A549 treated with CORT108297 at 1 μM for 4 hours (cell line): Measurements from ENCODE around the gene DESI2. TPM values are rescaled to one million over a fixed set of nuclear protein-coding genes. Genes with fewer than 3 reads are reported as not detected.

Experiments used
- total RNA-seq: library from RNA; stranded (reverse); fragments of 200-300 nt; extraction: Qiagen RNA extraction; gene quantifications from 5 replicates; pipeline ENCODE4 v1.2.3, GENCODE V29; 2022

The DESI2 gene
- total RNA-seq, result 27.1 to 34.2 TPM (median 30.5 TPM) in 5 replicates

DNA sequence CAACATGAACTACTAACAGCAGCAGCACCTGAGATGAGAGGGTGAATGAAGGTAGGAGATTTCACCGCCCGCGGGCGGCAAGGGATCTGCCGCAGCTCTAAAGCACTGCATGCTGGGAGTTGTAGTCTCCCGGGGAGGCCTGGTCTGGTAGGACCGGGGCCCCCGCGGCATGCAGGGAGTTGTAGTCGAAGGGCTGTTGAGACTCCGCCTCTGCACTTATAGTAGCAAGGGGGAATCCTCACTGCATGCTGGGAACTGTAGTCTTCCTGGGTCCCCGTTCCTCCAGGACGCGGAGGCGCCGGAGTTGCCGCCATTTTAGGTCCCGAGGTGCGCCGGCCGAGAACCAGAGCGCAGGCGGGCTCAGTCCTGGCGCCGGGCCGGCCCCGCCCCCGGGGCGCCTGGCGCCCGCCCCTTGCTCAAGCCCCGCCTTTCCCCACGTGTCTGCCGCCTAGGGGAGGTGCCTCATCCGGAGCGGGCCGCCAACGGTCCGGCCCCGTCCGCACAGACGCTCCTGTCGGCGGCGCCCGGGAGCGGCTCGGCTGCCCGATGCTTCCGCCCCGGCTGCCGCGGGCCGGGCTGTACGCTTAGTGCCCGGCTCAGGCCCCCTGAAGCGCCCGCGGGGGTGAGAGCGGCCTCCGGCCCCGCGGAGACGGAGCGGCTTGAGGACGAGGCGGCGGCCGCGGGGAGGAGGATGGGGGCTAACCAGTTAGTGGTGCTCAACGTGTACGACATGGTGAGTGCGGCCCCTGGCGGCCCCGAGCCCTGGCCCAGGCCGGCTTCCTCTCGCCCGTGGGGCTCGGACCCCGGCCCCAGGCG lies at the start of gene DESI2:
Gene DESI2 (plus strand): TSS at position 504 of the 816 bp plus-strand sequence. CDS start 188 bp downstream, at position 692.

Other genes with a start within 250 kb of the DESI2 start
- gene ADSS2, start 201.2 kb upstream of the DESI2 start, total RNA-seq, result 44.3 to 62.5 TPM (median 48.2 TPM) in 5 replicates
- 0.02 to 0.22 TPM (median 0.09 TPM) in 5 replicates for gene CATSPERE, start 191.9 kb upstream of the DESI2 start, total RNA-seq
- 43.1 to 49.4 TPM (median 46.6 TPM) in 5 replicates for gene COX20, start 182.5 kb downstream of the DESI2 start, total RNA-seq
- gene HNRNPU, start 211.4 kb downstream of the DESI2 start, total RNA-seq, result 332 to 474 TPM (median 340 TPM) in 5 replicates